Activated CD4-positive, alpha-beta memory T cell treated with anti-CD3 and anti-CD28 coated beads for 36 hours (primary cell): ENCODE data around the gene STRIT1. TPM values are rescaled to one million over a fixed set of nuclear protein-coding genes. Genes with fewer than 3 reads are reported as not detected.

Experiments
- CTCF ChIA-PET: fragments of 350-600 bp; sonication (Branson Sonifier 250); formaldehyde crosslinking; loops from one replicate; lab custom pipeline; 2021; ENCODE audit warnings: antibody characterized with exemption, inconsistent platforms; lab: Charles Lee
- POLR2A ChIA-PET: fragments of 350-600 bp; sonication (Branson Sonifier 250); formaldehyde crosslinking; loops from one replicate; lab custom pipeline; 2021; ENCODE audit warnings: antibody characterized with exemption; lab: Charles Lee
- DNase-seq: peaks from one replicate; pipeline ENCODE4 v3.0.0-alpha.2; 2020
- H3K27ac Mint-ChIP-seq: one replicate; pipeline ENCODE4 v1.8.0; 2021; ENCODE audit warnings: mixed read lengths
- H3K27me3 Mint-ChIP-seq: one replicate; pipeline ENCODE4 v1.8.0; 2021; ENCODE audit warnings: mixed read lengths
- H3K36me3 Mint-ChIP-seq: one replicate; pipeline ENCODE4 v1.8.0; 2021; ENCODE audit warnings: mixed read lengths
- H3K4me1 Mint-ChIP-seq: one replicate; pipeline ENCODE4 v1.8.0; 2021; ENCODE audit warnings: low read depth, mixed read lengths
- H3K4me3 Mint-ChIP-seq: one replicate; pipeline ENCODE4 v1.8.0; 2021; ENCODE audit warnings: mild to moderate bottlenecking, mixed read lengths
- H3K9me3 Mint-ChIP-seq: one replicate; pipeline ENCODE4 v1.8.0; 2021; ENCODE audit warnings: mixed read lengths
- intact Hi-C: fragments of 100-400 bp; cut with micrococcal nuclease; formaldehyde crosslinking; loops from one replicate; pipeline ENCODE4 v1.15.1; 2023
- total RNA-seq, 2 experiments: library from RNA; stranded (reverse); gene quantifications; one replicate each; pipeline ENCODE4 v1.2.3, GENCODE V29; 2021

STRIT1 gene
- total RNA-seq, 2 experiments from 2014 or later: not detected

DNA sequence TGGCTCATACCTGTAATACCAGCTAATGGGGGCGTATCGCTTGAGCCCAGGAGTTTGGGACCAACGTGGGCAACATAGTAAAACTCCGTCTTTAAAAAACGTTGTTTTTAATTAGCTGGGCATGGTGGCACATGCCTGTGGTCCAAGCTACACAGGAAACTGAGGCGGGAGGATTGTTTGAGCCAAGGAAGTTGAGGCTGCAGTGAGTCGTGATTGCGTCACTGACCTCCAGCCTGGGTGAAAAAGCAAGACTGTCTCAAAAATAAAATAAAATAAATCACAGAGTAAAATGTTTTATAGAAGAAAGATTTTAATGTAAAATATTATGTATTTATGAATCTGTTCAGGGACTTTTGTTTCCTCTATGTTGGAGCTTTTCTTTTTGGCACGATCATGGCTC lies 15.3 kb upstream of the STRIT1 start:
- CTCF ChIA-PET: no interaction called here
- POLR2A ChIA-PET: no interaction called here
- no peak for DNase-seq
- Mint-ChIP-seq H3K27me3 (no peaks in the 10 kb centered on the region), H3K4me3 (no peak overlapping the region), H3K9me3 (no peaks in the 10 kb centered on the region), H3K36me3 (no peaks in the 10 kb centered on the region), H3K27ac (no peak overlapping the region), H3K4me1 (no peaks in the 10 kb centered on the region)
- intact Hi-C loops: no loop called here

GRCh38 chr3:155307183-155307582 lies 13.7 kb upstream of the STRIT1 start:
- intact Hi-C loops: no loop called here
- H3K27ac Mint-ChIP-seq: no peak overlapping the region
- H3K4me1 Mint-ChIP-seq: no peaks in the 10 kb centered on the region
- DNase-seq: no peak
- H3K4me3 Mint-ChIP-seq: no peak overlapping the region
- H3K9me3 Mint-ChIP-seq: no peaks in the 10 kb centered on the region
- ChIA-PET CTCF (no interaction called here), POLR2A (no interaction called here)
- H3K36me3 Mint-ChIP-seq: no peaks in the 10 kb centered on the region
- H3K27me3 Mint-ChIP-seq: no peaks in the 10 kb centered on the region

- no peaks in the 10 kb centered on the region for H3K27me3 Mint-ChIP-seq
- H3K27ac Mint-ChIP-seq: no peak overlapping the region
- H3K9me3 Mint-ChIP-seq: no peaks in the 10 kb centered on the region
- CTCF ChIA-PET: interaction anchor here (0.6 kb wide), 1 partner anchor 18 kb away, joined by 3 read pairs; no protein-coding TSS in a partner anchor
- H3K36me3 Mint-ChIP-seq: no peaks in the 10 kb centered on the region
- intact Hi-C loops: no loop called here
- no peaks in the 10 kb centered on the region for H3K4me1 Mint-ChIP-seq
- DNase-seq: no peak
- POLR2A ChIA-PET: no interaction called here
- no peak overlapping the region for H3K4me3 Mint-ChIP-seq
Observed at GRCh38 chr3:155304394-155304793, 10.9 kb upstream of the STRIT1 start.

GRCh38 chr3:155303540-155304097 lies 10.1 kb upstream of the STRIT1 start:
- POLR2A ChIA-PET: no interaction called here

DNA sequence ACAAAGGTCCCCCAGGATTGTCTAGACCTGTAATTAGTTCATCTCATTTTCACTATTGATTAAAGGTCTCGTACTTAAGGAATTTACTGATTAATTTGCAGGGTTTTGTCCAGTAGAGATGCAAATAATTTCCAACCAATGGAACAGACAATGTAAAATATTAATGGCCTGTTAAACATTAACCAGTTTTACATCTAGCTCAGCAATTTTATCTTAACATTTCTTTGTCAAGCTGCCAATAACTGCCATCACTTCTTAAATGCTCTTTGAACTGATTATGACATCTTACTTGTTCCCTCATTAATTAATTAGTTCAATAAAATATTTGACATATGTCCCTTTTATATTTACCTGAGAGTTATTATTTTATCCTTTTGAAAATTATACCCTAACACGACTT lies 9.4 kb upstream of the STRIT1 start:
- H3K36me3 Mint-ChIP-seq: no peaks in the 10 kb centered on the region
- no peaks in the 10 kb centered on the region for H3K27me3 Mint-ChIP-seq
- no peak overlapping the region for H3K4me3 Mint-ChIP-seq
- H3K9me3 Mint-ChIP-seq: peaks cover 2% of the 10 kb centered on the region
- intact Hi-C loops: no loop called here
- ChIA-PET POLR2A (no interaction called here), CTCF (no interaction called here)
- DNase-seq: no peak
- no peaks in the 10 kb centered on the region for H3K4me1 Mint-ChIP-seq
- H3K27ac Mint-ChIP-seq: no peak overlapping the region

More at GRCh38 chr3:155303540-155304097, 10.1 kb upstream of the STRIT1 start:
- CTCF ChIA-PET: no interaction called here
- H3K27ac Mint-ChIP-seq: no peak overlapping the region
- no peaks in the 10 kb centered on the region for H3K36me3 Mint-ChIP-seq
- H3K4me1 Mint-ChIP-seq: no peaks in the 10 kb centered on the region
- no peaks in the 10 kb centered on the region for H3K27me3 Mint-ChIP-seq
- no peak overlapping the region for H3K4me3 Mint-ChIP-seq
- peaks cover 2% of the 10 kb centered on the region for H3K9me3 Mint-ChIP-seq
- intact Hi-C loops: no loop called here
- no peak for DNase-seq

DNA sequence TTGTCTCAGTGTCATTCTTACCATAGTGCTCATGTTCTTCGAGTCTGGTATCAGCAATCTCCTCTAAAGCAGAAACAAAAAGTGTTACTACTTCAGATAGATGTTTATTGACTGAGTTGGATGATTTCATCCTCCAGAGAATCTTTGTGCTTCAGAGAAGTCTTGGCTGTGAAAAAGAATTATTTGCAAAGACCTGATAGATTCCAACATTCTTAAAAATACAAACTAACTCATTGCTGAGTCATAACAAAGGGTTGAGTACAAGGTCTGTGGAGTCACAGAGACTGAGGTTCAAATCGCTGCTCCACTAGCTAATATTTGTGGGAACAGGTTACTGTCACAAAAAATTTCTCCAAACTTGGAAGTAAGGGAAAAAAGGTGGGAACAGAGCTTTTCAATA lies 9.0 kb upstream of the STRIT1 start:
- intact Hi-C loops: no loop called here
- Mint-ChIP-seq H3K4me1 (no peaks in the 10 kb centered on the region), H3K4me3 (no peak overlapping the region), H3K27ac (no peak overlapping the region), H3K9me3 (peaks cover 2% of the 10 kb centered on the region), H3K36me3 (no peaks in the 10 kb centered on the region), H3K27me3 (no peaks in the 10 kb centered on the region)
- ChIA-PET CTCF (no interaction called here), POLR2A (no interaction called here)
- no peak for DNase-seq

- intact Hi-C loops: no loop called here
- H3K27me3 Mint-ChIP-seq: no peaks in the 10 kb centered on the region
- no peaks in the 10 kb centered on the region for H3K36me3 Mint-ChIP-seq
- H3K9me3 Mint-ChIP-seq: peaks cover 17% of the 10 kb centered on the region
- H3K4me3 Mint-ChIP-seq: no peak overlapping the region
- no peak overlapping the region for H3K27ac Mint-ChIP-seq
- CTCF ChIA-PET: no interaction called here
- POLR2A ChIA-PET: no interaction called here
- no peak for DNase-seq
- no peaks in the 10 kb centered on the region for H3K4me1 Mint-ChIP-seq
Observed at GRCh38 chr3:155297100-155297499, 3.6 kb upstream of the STRIT1 start.

DNA sequence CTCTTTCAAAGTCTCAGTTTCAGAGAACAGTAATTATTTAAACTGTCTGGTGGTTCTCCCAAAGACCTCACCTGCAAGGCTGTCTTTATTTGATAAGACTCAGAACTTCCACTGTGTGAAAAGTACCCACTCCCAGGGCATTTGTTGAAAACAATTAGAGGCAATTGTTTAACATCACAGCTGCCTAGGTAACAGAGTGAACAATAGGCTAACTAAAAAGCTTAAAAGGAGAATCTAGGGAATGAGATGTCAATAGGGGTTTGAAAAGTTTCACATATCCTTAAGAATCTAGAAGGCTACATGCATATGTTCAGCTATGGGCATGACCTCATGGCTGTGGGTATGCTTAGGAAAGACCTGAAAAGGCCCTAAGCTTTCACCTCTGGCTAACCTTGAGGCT lies 2.9 kb upstream of the STRIT1 start:
- Mint-ChIP-seq H3K27ac (no peak overlapping the region), H3K9me3 (peaks cover 17% of the 10 kb centered on the region), H3K4me1 (no peaks in the 10 kb centered on the region), H3K36me3 (no peaks in the 10 kb centered on the region), H3K4me3 (no peak overlapping the region), H3K27me3 (no peaks in the 10 kb centered on the region)
- intact Hi-C loops: no loop called here
- ChIA-PET CTCF (no interaction called here), POLR2A (no interaction called here)
- no peak for DNase-seq

DNA sequence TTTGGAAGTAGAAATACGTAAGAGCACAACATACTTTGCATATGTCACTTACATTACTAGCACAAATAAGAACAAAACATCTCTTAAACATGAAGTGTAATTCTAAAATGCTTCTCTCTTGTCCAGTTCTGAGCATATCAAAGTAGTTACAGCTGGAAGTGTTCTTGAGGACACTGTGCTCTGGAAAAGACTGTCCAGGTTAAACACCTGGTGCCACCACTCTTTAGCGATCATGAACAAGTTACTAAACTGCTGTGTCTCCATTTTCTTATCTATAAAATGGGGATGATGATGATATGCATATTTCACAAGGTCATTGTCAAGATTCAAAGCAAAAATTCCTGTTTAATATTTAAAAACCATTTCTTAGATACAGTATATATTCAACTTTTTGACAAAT lies 790 bp downstream of the STRIT1 start:
- ChIA-PET CTCF (no interaction called here), POLR2A (no interaction called here)
- Mint-ChIP-seq H3K27ac (no peak overlapping the region), H3K4me3 (no peak overlapping the region), H3K27me3 (no peaks in the 10 kb centered on the region), H3K36me3 (no peaks in the 10 kb centered on the region), H3K4me1 (no peaks in the 10 kb centered on the region), H3K9me3 (peaks cover 15% of the 10 kb centered on the region)
- DNase-seq: no peak
- intact Hi-C loops: no loop called here

DNA sequence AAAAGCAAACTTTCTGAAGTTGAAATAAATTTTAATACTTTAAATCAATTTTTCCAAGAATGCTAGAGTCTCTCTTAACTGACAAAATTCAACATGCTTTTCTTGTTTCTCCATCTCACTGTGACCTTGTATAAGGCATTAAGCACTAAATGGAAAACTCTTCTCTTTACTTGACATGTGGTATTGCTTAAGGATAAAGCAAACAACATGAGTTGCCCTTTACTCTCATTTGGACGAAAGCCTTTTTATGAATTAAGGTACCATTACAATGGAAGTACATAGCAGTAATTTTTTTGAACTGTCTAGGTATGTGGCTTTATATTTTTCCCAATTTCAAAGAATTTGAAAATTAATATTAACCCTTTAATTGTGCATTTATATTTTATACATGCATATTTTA lies 1.4 kb downstream of the STRIT1 start:
- Mint-ChIP-seq H3K27me3 (no peaks in the 10 kb centered on the region), H3K4me3 (no peak overlapping the region), H3K27ac (no peak overlapping the region), H3K4me1 (no peaks in the 10 kb centered on the region), H3K36me3 (no peaks in the 10 kb centered on the region), H3K9me3 (peaks cover 12% of the 10 kb centered on the region)
- CTCF ChIA-PET: no interaction called here
- DNase-seq: no peak
- POLR2A ChIA-PET: no interaction called here
- intact Hi-C loops: no loop called here

DNA sequence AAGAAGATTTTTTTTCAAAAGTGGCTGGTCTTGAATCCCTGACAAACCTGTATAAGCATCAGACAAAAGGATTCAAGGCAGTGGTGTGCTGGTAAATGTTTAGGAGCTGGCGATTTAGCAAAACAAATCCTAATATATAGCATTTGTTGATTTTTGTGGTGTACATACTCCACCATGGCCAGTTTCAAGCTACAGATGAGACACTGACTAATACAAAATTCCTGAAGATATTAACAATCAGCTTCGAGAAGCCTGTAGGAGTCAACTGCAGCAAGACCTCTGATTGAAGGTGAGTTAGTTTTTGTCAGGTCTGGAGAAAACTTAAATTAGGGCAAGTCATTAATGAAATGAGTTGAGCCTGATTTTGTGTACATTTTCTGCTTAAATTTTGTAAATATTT lies 6.7 kb downstream of the STRIT1 start:
- intact Hi-C loops: no loop called here
- POLR2A ChIA-PET: no interaction called here

GRCh38 chr3:155285936-155286335 lies 7.5 kb downstream of the STRIT1 start:
- Mint-ChIP-seq H3K4me3 (no peak overlapping the region), H3K27ac (no peak overlapping the region), H3K27me3 (no peaks in the 10 kb centered on the region), H3K9me3 (no peaks in the 10 kb centered on the region), H3K4me1 (no peaks in the 10 kb centered on the region), H3K36me3 (no peaks in the 10 kb centered on the region)
- ChIA-PET CTCF (no interaction called here), POLR2A (no interaction called here)
- intact Hi-C loops: no loop called here
- no peak for DNase-seq

More for the DNA sequence above, 6.7 kb downstream of the STRIT1 start:
- Mint-ChIP-seq H3K9me3 (no peaks in the 10 kb centered on the region), H3K4me3 (no peak overlapping the region), H3K27me3 (no peaks in the 10 kb centered on the region), H3K27ac (no peak overlapping the region), H3K36me3 (no peaks in the 10 kb centered on the region), H3K4me1 (no peaks in the 10 kb centered on the region)
- CTCF ChIA-PET: no interaction called here
- no peak for DNase-seq

GRCh38 chr3:155283092-155284056 lies 10.1 kb downstream of the STRIT1 start:
- H3K27ac Mint-ChIP-seq: no peak overlapping the region
- POLR2A ChIA-PET: no interaction called here
- DNase-seq: no peak
- peaks cover 2% of the 10 kb centered on the region for H3K27me3 Mint-ChIP-seq
- no peaks in the 10 kb centered on the region for H3K36me3 Mint-ChIP-seq
- H3K4me1 Mint-ChIP-seq: no peaks in the 10 kb centered on the region
- H3K4me3 Mint-ChIP-seq: no peak overlapping the region
- H3K9me3 Mint-ChIP-seq: no peaks in the 10 kb centered on the region
- CTCF ChIA-PET: no interaction called here
- intact Hi-C loops: no loop called here
